ENCODE results near the gene VAC14. TPM values are rescaled to one million over a fixed set of nuclear protein-coding genes. Genes with fewer than 3 reads are reported as not detected.

VAC14 gene
- total and polyA plus RNA-seq, 4 donors = 27.6 to 60.8 (median 50.9) TPM

- H3K36me3 ChIP-seq (ENCODE audit: control insufficient read depth in 4 of 4, insufficient read depth in 4 of 4, low read length in 4 of 4) = no peaks in the 10 kb centered on the region
- H3K27me3 ChIP-seq (ENCODE audit: control insufficient read depth in 3 of 3, insufficient read depth in 3 of 3, low read length in 2 of 3) = no peaks in the 10 kb centered on the region
- WGBS, 2 donors = 79 to 80% methylated on average over 8 of the region's 8 CpGs
- H3K27ac ChIP-seq (ENCODE audit: low read depth in 1 of 2, low read length in 1 of 2) = no peak overlapping the region
- H3K4me1 ChIP-seq (ENCODE audit: control insufficient read depth in 5 of 5, insufficient read depth in 5 of 5, low read length in 5 of 5) = peaks cover 0 to 4% (median 0%) of the 10 kb centered on the region in 5 donors
- DNase-seq (no peak), ATAC-seq (ENCODE audit: insufficient read depth, low FRiP score) (no peak)
- no peak for TF ChIP-seq CTCF (IDR thresholded peaks at IDR 0.05; ENCODE audit: control extremely low read depth, extremely low read depth)
- H3K9ac ChIP-seq (ENCODE audit: insufficient read depth in 1 of 2, low read length in 2 of 2) = no peak overlapping the region
- no peaks in the 10 kb centered on the region for H3K9me3 ChIP-seq (ENCODE audit: control insufficient read depth in 4 of 4, insufficient read depth in 3 of 4, low read length in 3 of 4)
- H3K4me3 ChIP-seq = no peak overlapping the region
Observed at GRCh38 chr16:70656065-70656711, 144.8 kb downstream of the VAC14 start.

DNA sequence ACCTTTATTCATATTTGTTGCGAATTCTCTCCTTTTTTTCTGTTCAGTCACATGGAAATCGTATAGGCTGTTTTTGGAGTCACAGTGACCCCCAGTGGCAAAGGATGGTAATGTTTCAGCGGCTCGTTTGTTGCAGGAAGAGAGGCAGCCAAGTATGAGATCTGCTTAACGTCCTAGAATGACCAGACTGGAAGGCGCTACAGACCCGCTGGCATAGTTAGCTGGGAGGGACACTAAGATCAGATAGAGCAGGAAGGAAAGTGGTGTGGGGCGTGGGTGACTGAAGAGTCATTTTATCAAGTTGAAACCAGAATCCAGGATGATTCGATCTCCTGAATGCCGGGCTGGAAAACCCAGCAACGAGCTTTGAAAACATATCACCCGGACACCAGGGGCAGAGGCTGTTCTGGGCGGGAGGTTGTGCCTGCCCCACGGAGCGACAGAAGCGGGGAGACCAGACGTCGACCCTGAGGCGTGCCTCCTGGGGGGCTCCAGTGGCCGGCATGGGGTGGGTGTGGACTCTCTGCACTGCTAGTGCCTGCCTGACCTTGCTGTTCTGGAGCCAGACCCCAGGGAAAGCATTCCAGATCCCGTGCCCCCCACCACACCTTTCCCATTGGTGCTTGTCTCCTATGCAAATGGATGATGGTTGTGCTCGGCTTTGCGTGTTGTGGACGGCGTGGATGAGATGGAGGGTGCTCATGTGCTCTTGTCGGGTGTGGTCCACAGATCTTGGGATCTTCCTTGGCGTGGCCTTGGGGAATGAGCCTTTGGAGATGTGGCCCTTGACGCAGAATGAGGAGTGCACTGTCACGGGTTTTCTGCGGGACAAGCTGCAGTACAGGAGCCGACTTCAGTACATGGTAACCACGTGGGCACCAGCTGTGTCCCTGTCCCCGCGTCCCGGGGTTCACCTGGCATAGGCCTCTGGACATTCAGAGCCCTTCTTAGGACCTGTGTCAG is 146.9 kb downstream of the VAC14 start:
- peak; percentile 97 for TF ChIP-seq CTCF (IDR thresholded peaks at IDR 0.05; ENCODE audit: control extremely low read depth, extremely low read depth)
- no peaks in the 10 kb centered on the region for H3K36me3 ChIP-seq (ENCODE audit: control insufficient read depth in 4 of 4, insufficient read depth in 4 of 4, low read length in 4 of 4)
- DNase-seq (peak; percentile 90 to 93 (median 93)), ATAC-seq (ENCODE audit: insufficient read depth, low FRiP score) (peak; percentile 84)
- H3K4me3 ChIP-seq = no peak overlapping the region
- no peaks in the 10 kb centered on the region for H3K27me3 ChIP-seq (ENCODE audit: control insufficient read depth in 3 of 3, insufficient read depth in 3 of 3, low read length in 2 of 3)
- 41 to 49% methylated on average over 35 of the region's 35 CpGs for WGBS, 2 donors
- H3K9me3 ChIP-seq (ENCODE audit: control insufficient read depth in 4 of 4, insufficient read depth in 3 of 4, low read length in 3 of 4) = no peaks in the 10 kb centered on the region
- peak overlapping the region in 1 of 2 donors; percentile 42 for H3K9ac ChIP-seq (ENCODE audit: insufficient read depth in 1 of 2, low read length in 2 of 2)
- peaks cover 0 to 4% (median 0%) of the 10 kb centered on the region in 5 donors for H3K4me1 ChIP-seq (ENCODE audit: control insufficient read depth in 5 of 5, insufficient read depth in 5 of 5, low read length in 5 of 5)
- H3K27ac ChIP-seq (ENCODE audit: low read depth in 1 of 2, low read length in 1 of 2) = peak overlapping the region in 1 of 2 donors; percentile 1

- H3K27ac ChIP-seq (ENCODE audit: low read depth in 1 of 2, low read length in 1 of 2) = no peak overlapping the region
- H3K4me1 ChIP-seq (ENCODE audit: control insufficient read depth in 5 of 5, insufficient read depth in 5 of 5, low read length in 5 of 5) = peaks cover 0 to 4% (median 0%) of the 10 kb centered on the region in 5 donors
- 89 to 91% methylated on average over 4 of the region's 4 CpGs for WGBS, 2 donors
- H3K27me3 ChIP-seq (ENCODE audit: control insufficient read depth in 3 of 3, insufficient read depth in 3 of 3, low read length in 2 of 3) = no peaks in the 10 kb centered on the region
- no peak for TF ChIP-seq CTCF (IDR thresholded peaks at IDR 0.05; ENCODE audit: control extremely low read depth, extremely low read depth)
- no peak for ATAC-seq (ENCODE audit: insufficient read depth, low FRiP score)
- H3K9me3 ChIP-seq (ENCODE audit: control insufficient read depth in 4 of 4, insufficient read depth in 3 of 4, low read length in 3 of 4) = no peaks in the 10 kb centered on the region
- no peaks in the 10 kb centered on the region for H3K36me3 ChIP-seq (ENCODE audit: control insufficient read depth in 4 of 4, insufficient read depth in 4 of 4, low read length in 4 of 4)
- H3K9ac ChIP-seq (ENCODE audit: insufficient read depth in 1 of 2, low read length in 2 of 2) = no peak overlapping the region
- no peak overlapping the region for H3K4me3 ChIP-seq
- DNase-seq = no peak
Observed at GRCh38 chr16:70653406-70653805, 147.6 kb downstream of the VAC14 start.

All from lung (tissue), 12 donors.